Measurements from ENCODE around the gene CD8B2.

The CD8B2 gene

GRCh38 chr2:106546391-106546990, 59.3 kb downstream of the CD8B2 start:
- TF ChIP-seq CTCF (IDR thresholded peaks at IDR 0.05; ENCODE audit: low read depth, low read length, missing control alignments) = no peak
- no peak overlapping the region for H3K4me3 ChIP-seq (replicated peaks; ENCODE audit: low read depth, low read length)
- DNase-seq (ENCODE audit: extremely low read depth, low read depth) = no peak

GRCh38 chr2:106547164-106547903, 60.2 kb downstream of the CD8B2 start:
- no peak for TF ChIP-seq CTCF (IDR thresholded peaks at IDR 0.05; ENCODE audit: low read depth, low read length, missing control alignments)
- no peak for DNase-seq (ENCODE audit: extremely low read depth, low read depth)
- no peak overlapping the region for H3K4me3 ChIP-seq (replicated peaks; ENCODE audit: low read depth, low read length)

GRCh38 chr2:106551417-106552130, 64.4 kb downstream of the CD8B2 start:
- H3K4me3 ChIP-seq (replicated peaks; ENCODE audit: low read depth, low read length) = no peak overlapping the region
- DNase-seq (ENCODE audit: extremely low read depth, low read depth) = no peak
- no peak for TF ChIP-seq CTCF (IDR thresholded peaks at IDR 0.05; ENCODE audit: low read depth, low read length, missing control alignments)

GRCh38 chr2:106552921-106553320, 65.8 kb downstream of the CD8B2 start:
- H3K4me3 ChIP-seq (replicated peaks; ENCODE audit: low read depth, low read length) = no peak overlapping the region
- no peak for DNase-seq (ENCODE audit: extremely low read depth, low read depth)
- no peak for TF ChIP-seq CTCF (IDR thresholded peaks at IDR 0.05; ENCODE audit: low read depth, low read length, missing control alignments)

- H3K4me3 ChIP-seq (replicated peaks; ENCODE audit: low read depth, low read length) = no peak overlapping the region
- no peak for DNase-seq (ENCODE audit: extremely low read depth, low read depth)
- TF ChIP-seq CTCF (IDR thresholded peaks at IDR 0.05; ENCODE audit: low read depth, low read length, missing control alignments) = no peak
These were observed 66.2 kb downstream of the CD8B2 start for GRCh38 chr2:106553321-106553720.

- TF ChIP-seq CTCF (IDR thresholded peaks at IDR 0.05; ENCODE audit: low read depth, low read length, missing control alignments) = no peak
- DNase-seq (ENCODE audit: extremely low read depth, low read depth) = no peak
- H3K4me3 ChIP-seq (replicated peaks; ENCODE audit: low read depth, low read length) = no peak overlapping the region
These were observed 67.2 kb downstream of the CD8B2 start for GRCh38 chr2:106554411-106554810.

Data from HFF-Myc (cell line).